HL-60 (cell line): Measurements from ENCODE around the gene MARCKSL1.

Experiments used
- DNase-seq, 2 experiments: peaks; one replicate each; pipeline ENCODE4 v3.0.0-alpha.2; 2010 to 2020; ENCODE audit warnings: low read depth in 1 of 2, low spot score in 1 of 2
- H3K27ac ChIP-seq: fragments of 250-450 bp; sonication (Bioruptor Pico); replicated peaks from 2 replicates; pipeline ENCODE4 v1.5.1; 2020; ENCODE audit warnings: mild to moderate bottlenecking, moderate library complexity
- H3K27me3 ChIP-seq: fragments of 250-450 bp; sonication (Bioruptor Pico); 2 replicates; pipeline ENCODE4 v1.5.1; 2021; ENCODE audit warnings: mild to moderate bottlenecking, moderate library complexity; ENCODE audit not compliant: insufficient read depth, poor library complexity, severe bottlenecking
- H3K4me3 ChIP-seq: replicated peaks from 2 replicates; pipeline ENCODE4 v1.5.1; 2011; ENCODE audit warnings: mild to moderate bottlenecking, control low read depth, low read length; ENCODE audit not compliant: insufficient read depth
- GABPA ChIP-seq: IDR thresholded peaks from 2 replicates; pipeline ENCODE4 v1.6.1; 2012; ENCODE audit warnings: low read depth
- POLR2AphosphoS5 ChIP-seq: IDR thresholded peaks from 2 replicates; pipeline ENCODE4 v1.6.1; 2012; ENCODE audit warnings: low read depth
- SPI1 ChIP-seq: IDR thresholded peaks from 2 replicates; pipeline ENCODE4 v1.6.1; 2012; ENCODE audit warnings: low read depth, mild to moderate bottlenecking, borderline replicate concordance
- TF ChIP-seq, protein P1 (sequence below): IDR thresholded peaks from one replicate; pipeline ENCODE4 v1.5.1; 2011; ENCODE audit warnings: low read length, control low read depth, inconsistent platforms; ENCODE audit not compliant: insufficient read depth
- TF ChIP-seq, protein P2 (sequence below): IDR thresholded peaks from 2 replicates; pipeline ENCODE4 v1.6.1; 2012; ENCODE audit warnings: low read depth; ENCODE audit not compliant: insufficient replicate concordance

The MARCKSL1 gene

DNA sequence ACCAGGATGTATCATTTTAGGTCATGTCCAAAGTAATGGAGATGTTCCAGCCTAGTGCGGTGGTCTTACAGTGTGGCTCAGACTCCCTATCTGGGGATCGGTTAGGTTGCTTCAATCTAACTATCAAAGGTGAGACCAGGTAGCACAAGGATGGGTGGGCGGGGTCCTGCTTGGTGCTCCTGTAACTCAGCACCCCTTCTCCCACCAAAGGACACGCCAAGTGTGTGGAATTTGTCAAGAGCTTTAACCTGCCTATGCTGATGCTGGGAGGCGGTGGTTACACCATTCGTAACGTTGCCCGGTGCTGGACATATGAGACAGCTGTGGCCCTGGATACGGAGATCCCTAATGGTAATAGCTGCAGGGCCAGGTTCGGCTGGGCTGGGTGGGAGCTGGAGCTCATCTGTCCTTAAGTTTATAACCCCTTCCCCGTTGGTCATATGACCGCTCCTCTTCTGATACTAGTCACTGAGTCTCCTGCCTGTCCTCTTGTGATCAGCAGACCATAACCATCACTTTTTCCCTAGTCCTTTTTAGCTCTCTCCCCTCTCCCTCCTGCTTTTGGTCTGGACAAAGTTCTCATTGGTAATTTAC lies 5.4 kb downstream of the MARCKSL1 start:
- Histone ChIP-seq H3K27me3 (no peaks in the 10 kb centered on the region), H3K4me3 (no peak overlapping the region), H3K27ac (no peak overlapping the region)
- no peak for DNase-seq
- no peak for TF ChIP-seq SPI1
- TF ChIP-seq POLR2AphosphoS5: no peak
- TF ChIP-seq GABPA: no peak
- TF ChIP-seq, protein P1, sequence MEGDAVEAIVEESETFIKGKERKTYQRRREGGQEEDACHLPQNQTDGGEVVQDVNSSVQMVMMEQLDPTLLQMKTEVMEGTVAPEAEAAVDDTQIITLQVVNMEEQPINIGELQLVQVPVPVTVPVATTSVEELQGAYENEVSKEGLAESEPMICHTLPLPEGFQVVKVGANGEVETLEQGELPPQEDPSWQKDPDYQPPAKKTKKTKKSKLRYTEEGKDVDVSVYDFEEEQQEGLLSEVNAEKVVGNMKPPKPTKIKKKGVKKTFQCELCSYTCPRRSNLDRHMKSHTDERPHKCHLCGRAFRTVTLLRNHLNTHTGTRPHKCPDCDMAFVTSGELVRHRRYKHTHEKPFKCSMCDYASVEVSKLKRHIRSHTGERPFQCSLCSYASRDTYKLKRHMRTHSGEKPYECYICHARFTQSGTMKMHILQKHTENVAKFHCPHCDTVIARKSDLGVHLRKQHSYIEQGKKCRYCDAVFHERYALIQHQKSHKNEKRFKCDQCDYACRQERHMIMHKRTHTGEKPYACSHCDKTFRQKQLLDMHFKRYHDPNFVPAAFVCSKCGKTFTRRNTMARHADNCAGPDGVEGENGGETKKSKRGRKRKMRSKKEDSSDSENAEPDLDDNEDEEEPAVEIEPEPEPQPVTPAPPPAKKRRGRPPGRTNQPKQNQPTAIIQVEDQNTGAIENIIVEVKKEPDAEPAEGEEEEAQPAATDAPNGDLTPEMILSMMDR: no peak
- TF ChIP-seq, protein P2, sequence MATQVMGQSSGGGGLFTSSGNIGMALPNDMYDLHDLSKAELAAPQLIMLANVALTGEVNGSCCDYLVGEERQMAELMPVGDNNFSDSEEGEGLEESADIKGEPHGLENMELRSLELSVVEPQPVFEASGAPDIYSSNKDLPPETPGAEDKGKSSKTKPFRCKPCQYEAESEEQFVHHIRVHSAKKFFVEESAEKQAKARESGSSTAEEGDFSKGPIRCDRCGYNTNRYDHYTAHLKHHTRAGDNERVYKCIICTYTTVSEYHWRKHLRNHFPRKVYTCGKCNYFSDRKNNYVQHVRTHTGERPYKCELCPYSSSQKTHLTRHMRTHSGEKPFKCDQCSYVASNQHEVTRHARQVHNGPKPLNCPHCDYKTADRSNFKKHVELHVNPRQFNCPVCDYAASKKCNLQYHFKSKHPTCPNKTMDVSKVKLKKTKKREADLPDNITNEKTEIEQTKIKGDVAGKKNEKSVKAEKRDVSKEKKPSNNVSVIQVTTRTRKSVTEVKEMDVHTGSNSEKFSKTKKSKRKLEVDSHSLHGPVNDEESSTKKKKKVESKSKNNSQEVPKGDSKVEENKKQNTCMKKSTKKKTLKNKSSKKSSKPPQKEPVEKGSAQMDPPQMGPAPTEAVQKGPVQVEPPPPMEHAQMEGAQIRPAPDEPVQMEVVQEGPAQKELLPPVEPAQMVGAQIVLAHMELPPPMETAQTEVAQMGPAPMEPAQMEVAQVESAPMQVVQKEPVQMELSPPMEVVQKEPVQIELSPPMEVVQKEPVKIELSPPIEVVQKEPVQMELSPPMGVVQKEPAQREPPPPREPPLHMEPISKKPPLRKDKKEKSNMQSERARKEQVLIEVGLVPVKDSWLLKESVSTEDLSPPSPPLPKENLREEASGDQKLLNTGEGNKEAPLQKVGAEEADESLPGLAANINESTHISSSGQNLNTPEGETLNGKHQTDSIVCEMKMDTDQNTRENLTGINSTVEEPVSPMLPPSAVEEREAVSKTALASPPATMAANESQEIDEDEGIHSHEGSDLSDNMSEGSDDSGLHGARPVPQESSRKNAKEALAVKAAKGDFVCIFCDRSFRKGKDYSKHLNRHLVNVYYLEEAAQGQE: no peak

DNA sequence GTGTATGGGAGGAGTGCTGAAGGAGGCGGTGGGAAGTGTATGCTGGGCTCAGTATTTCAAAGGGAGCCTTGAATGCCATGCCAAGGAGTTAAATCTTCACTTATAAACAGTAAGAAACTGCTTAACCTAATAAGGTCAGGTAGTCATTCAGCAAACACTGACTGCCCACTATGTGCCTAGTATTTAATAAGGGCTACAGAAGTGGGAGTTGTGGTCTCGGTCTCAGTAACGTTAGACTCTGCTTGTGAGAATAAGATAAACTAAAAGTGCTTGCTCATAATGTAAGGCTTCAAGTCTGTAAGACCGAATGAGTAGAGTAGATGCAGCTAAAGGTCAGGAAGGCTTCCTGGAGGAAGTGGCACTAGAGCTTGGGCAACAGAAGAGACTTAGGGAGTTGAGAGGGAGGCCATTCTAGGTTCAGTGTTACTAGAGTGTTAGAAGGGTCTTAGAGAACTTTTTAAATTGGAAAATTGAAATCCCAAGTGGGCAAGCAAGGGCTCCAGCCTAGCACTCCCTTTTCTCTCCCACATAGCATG lies 6.0 kb downstream of the MARCKSL1 start:
- H3K27ac ChIP-seq: no peak overlapping the region
- H3K4me3 ChIP-seq: no peak overlapping the region
- H3K27me3 ChIP-seq: no peaks in the 10 kb centered on the region
- no peak for DNase-seq
- TF ChIP-seq, protein P2: no peak
- TF ChIP-seq, protein P1: no peak
- TF ChIP-seq GABPA (no peak), SPI1 (no peak), POLR2AphosphoS5 (no peak)

DNA sequence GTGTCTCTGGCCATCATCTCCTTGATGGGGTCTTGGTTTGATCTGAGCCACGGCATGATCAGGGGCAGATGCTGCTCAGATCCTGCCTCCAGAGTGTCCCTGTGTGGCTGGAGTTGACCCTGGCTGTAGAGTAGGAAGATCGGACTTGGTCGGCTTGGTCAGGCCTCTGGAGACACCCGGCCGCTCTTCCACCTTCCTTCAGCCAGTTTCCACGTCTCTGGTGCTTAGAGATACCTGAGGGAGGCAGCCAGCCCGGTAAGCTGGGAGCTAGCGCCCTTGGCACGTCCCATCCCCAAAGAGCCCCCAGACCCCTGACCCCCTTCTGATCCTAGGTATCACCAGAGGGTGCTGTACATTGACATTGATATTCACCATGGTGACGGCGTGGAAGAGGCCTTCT lies 8.8 kb downstream of the MARCKSL1 start:
- DNase-seq: no peak
- no peak overlapping the region for H3K27ac ChIP-seq

More for the DNA sequence above, 8.8 kb downstream of the MARCKSL1 start:
- H3K4me3 ChIP-seq: no peak overlapping the region
- H3K27me3 ChIP-seq: no peaks in the 10 kb centered on the region
- TF ChIP-seq POLR2AphosphoS5 (no peak), SPI1 (no peak), GABPA (no peak)
- TF ChIP-seq, protein P2: no peak
- TF ChIP-seq, protein P1: no peak
